BE2C (cell line): Measurements from ENCODE around the gene FAM219A.

Experiments used
- DNase-seq: peaks from one replicate; pipeline ENCODE4 v3.0.0-alpha.2; 2020
- H3K27me3 ChIP-seq: fragments of 250-450 bp; sonication (Bioruptor Pico); 2 replicates; pipeline ENCODE4 v1.5.1; 2020; ENCODE audit warnings: mild to moderate bottlenecking
- H3K36me3 ChIP-seq: fragments of 250-450 bp; sonication (Bioruptor Pico); 2 replicates; pipeline ENCODE4 v1.5.1; 2020; ENCODE audit warnings: mild to moderate bottlenecking
- H3K4me1 ChIP-seq: fragments of 250-450 bp; sonication (Bioruptor Pico); 2 replicates; pipeline ENCODE4 v1.5.1; 2020
- H3K4me3 ChIP-seq: 2 replicates; pipeline ENCODE4 v1.5.1; 2011; ENCODE audit warnings: low read depth, low read length
- H3K9me3 ChIP-seq: fragments of 250-450 bp; sonication (Bioruptor Pico); 2 replicates; pipeline ENCODE4 v1.5.1; 2020
- CTCF ChIP-seq: IDR thresholded peaks from 2 replicates; pipeline ENCODE4 v1.5.1; 2012; ENCODE audit warnings: mild to moderate bottlenecking, low read depth, low read length

FAM219A gene

GRCh38 chr9:34392511-34392910 is 65.9 kb downstream of the FAM219A start:
- Histone ChIP-seq H3K4me3 (no peak overlapping the region), H3K27me3 (peaks cover 12% of the 10 kb centered on the region; the same call in 1 of the 2 replicates), H3K4me1 (no peaks in the 10 kb centered on the region), H3K9me3 (no peaks in the 10 kb centered on the region), H3K36me3 (peaks cover 7% of the 10 kb centered on the region)
- no peak for DNase-seq
- no peak for TF ChIP-seq CTCF

- H3K9me3 ChIP-seq, result no peaks in the 10 kb centered on the region
- peaks cover 12% of the 10 kb centered on the region; the same call in 1 of the 2 replicates for H3K27me3 ChIP-seq
- no peaks in the 10 kb centered on the region for H3K36me3 ChIP-seq
- no peak for DNase-seq
- no peak overlapping the region for H3K4me3 ChIP-seq
- H3K4me1 ChIP-seq, result no peaks in the 10 kb centered on the region
- no peak for TF ChIP-seq CTCF
These were observed 71.1 kb downstream of the FAM219A start for GRCh38 chr9:34387239-34387638.

- Histone ChIP-seq H3K4me3 (no peak overlapping the region), H3K9me3 (no peaks in the 10 kb centered on the region), H3K4me1 (no peaks in the 10 kb centered on the region), H3K36me3 (no peaks in the 10 kb centered on the region), H3K27me3 (peaks cover 11% of the 10 kb centered on the region; the same call in 1 of the 2 replicates)
- no peak for TF ChIP-seq CTCF
- DNase-seq, result no peak
These were observed 71.7 kb downstream of the FAM219A start for GRCh38 chr9:34386656-34387055.

- peaks cover 2% of the 10 kb centered on the region; the same call in 1 of the 2 replicates for H3K27me3 ChIP-seq
- no peaks in the 10 kb centered on the region for H3K4me1 ChIP-seq
- no peaks in the 10 kb centered on the region for H3K36me3 ChIP-seq
- H3K9me3 ChIP-seq, result no peaks in the 10 kb centered on the region
- no peak for DNase-seq
- H3K4me3 ChIP-seq, result no peak overlapping the region
- no peak for TF ChIP-seq CTCF
These were observed 72.7 kb downstream of the FAM219A start for GRCh38 chr9:34385561-34386230.

GRCh38 chr9:34384368-34385165 is 73.8 kb downstream of the FAM219A start:
- Histone ChIP-seq H3K4me1 (no peaks in the 10 kb centered on the region), H3K27me3 (no peaks in the 10 kb centered on the region), H3K4me3 (no peak overlapping the region), H3K9me3 (no peaks in the 10 kb centered on the region), H3K36me3 (no peaks in the 10 kb centered on the region)
- no peak for TF ChIP-seq CTCF
- DNase-seq, result no peak

- Histone ChIP-seq H3K9me3 (no peaks in the 10 kb centered on the region), H3K27me3 (no peaks in the 10 kb centered on the region), H3K36me3 (no peaks in the 10 kb centered on the region), H3K4me1 (no peaks in the 10 kb centered on the region), H3K4me3 (no peak overlapping the region)
- DNase-seq, result no peak
- TF ChIP-seq CTCF, result no peak
These were observed 74.5 kb downstream of the FAM219A start for GRCh38 chr9:34383904-34384303.
